ENCODE results near the gene HIVEP2. TPM values are rescaled to one million over a fixed set of nuclear protein-coding genes. Genes with fewer than 3 reads are reported as not detected.

Gene HIVEP2
- total RNA-seq, 4 donors from 2014 or later: 8.6 to 19.3 (median 12.7) TPM

DNA sequence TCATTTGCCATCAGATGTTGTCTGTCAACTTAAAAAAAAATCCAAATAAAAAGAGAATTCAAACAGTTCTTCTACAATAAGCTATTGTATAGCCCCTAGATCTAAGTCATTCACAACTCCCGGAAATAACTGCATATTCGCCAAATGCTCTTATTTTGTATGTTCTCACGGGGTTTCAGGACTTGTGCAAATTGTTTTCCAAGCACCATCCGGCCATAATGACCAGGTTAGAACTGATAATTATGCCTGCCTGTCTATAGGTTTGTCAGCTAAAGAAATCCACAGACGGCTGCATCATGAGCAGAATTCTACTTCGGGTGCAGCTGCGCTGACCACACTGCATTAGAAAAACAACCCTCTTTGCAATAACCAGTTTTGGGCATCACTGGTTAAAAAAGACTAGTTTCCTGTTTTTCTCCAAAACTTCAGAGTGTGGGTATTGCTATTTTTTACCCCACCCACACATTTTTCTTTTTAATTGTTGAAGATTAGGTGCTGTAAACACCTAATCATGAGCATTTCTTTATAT lies 87.7 kb downstream of the HIVEP2 start:
- WGBS, 2 donors: 73 to 75% methylated on average over 7 of the region's 7 CpGs
- intact Hi-C loops (cut with DNase I): no loop called here
- no peaks in the 10 kb centered on the region for H3K9me3 ChIP-seq
- no peak for TF ChIP-seq POLR2A (IDR thresholded peaks at IDR 0.05)
- TF ChIP-seq, protein P1, sequence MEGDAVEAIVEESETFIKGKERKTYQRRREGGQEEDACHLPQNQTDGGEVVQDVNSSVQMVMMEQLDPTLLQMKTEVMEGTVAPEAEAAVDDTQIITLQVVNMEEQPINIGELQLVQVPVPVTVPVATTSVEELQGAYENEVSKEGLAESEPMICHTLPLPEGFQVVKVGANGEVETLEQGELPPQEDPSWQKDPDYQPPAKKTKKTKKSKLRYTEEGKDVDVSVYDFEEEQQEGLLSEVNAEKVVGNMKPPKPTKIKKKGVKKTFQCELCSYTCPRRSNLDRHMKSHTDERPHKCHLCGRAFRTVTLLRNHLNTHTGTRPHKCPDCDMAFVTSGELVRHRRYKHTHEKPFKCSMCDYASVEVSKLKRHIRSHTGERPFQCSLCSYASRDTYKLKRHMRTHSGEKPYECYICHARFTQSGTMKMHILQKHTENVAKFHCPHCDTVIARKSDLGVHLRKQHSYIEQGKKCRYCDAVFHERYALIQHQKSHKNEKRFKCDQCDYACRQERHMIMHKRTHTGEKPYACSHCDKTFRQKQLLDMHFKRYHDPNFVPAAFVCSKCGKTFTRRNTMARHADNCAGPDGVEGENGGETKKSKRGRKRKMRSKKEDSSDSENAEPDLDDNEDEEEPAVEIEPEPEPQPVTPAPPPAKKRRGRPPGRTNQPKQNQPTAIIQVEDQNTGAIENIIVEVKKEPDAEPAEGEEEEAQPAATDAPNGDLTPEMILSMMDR (IDR thresholded peaks at IDR 0.05): no peak
- no peak for DNase-seq
- peaks cover 13 to 44% (median 15%) of the 10 kb centered on the region in 3 donors for H3K4me1 ChIP-seq
- H3K27me3 ChIP-seq: no peaks in the 10 kb centered on the region
- H3K27ac ChIP-seq: peak overlapping the region in 1 of 4 donors; percentile 58
- H3K4me3 ChIP-seq: peak overlapping the region in 1 of 4 donors; percentile 10
- H3K36me3 ChIP-seq: no peaks in the 10 kb centered on the region

DNA sequence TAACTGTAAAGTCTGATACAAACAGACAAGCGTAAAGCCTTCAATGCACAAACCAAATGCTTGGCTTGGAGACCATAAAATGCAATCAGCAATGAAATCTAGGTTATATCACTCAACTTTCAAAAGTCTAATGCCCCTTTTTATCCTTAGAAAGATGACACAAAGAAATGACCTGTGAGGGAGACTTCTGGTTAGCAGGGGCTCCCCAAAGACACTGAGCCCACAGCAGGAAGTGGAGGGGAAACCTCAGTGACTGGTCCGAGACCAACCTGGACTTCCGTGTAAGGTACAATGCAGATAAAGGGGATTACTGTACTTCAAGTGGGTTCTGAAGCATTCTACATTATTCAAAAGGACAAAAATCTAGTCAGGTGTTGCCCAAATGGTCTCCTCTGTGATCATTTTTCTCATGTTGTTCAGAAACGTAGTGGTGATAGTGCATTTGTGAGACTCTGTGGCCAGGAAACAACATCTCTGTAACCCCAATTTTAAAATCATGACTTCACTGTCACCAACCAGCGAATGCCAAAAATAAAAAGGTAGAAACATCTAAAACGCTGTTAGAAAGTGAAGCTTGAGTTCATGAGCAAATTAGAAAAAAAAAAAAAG lies 88.2 kb downstream of the HIVEP2 start:
- no peaks in the 10 kb centered on the region for H3K27me3 ChIP-seq
- H3K9me3 ChIP-seq: no peaks in the 10 kb centered on the region
- peaks cover 14 to 50% (median 15%) of the 10 kb centered on the region in 3 donors for H3K4me1 ChIP-seq
- peak overlapping the region in 3 of 4 donors; percentile 17 to 61 (median 58) for H3K27ac ChIP-seq
- no peaks in the 10 kb centered on the region for H3K36me3 ChIP-seq
- no peak for DNase-seq
- intact Hi-C loops (cut with DNase I): no loop called here
- TF ChIP-seq, protein P1 (IDR thresholded peaks at IDR 0.05): no peak
- no peak for TF ChIP-seq POLR2A (IDR thresholded peaks at IDR 0.05)
- WGBS, 2 donors: 64 to 66% methylated on average over 6 of the region's 6 CpGs
- peak overlapping the region in 1 of 4 donors; percentile 13 for H3K4me3 ChIP-seq

DNA sequence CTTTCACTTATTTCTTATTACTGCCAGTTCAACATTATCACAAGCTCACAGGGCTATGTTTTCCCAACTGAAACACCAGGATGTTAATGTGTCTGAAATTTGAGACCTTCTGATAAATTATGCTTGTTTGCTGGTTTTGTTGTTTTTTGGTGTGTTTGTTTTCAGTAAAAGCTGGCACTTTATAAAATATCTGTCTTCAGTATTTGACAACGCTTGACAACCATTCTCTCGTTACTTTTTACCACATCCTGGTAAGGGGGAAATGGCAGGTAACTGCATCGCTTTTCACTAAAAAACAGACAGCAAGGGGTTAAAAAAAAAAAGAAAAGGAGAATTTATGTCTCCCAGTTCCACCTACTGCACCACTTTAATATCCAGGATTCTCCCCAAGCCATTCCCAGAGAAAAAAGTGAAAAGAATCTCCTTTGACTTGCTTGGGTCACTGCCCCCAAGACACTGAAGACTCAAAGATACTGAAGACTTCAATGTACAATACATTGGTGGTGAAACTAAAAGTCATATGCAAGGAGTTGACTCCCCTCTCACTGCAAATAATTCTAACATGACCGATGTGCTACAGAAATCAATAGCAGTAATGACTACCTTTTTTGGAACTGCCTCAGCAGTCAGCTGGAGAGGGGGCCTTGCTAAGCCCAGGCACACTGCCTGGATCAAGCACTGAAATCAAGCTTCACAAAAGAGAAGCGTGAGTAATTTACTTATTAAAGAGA lies 88.9 kb downstream of the HIVEP2 start:
- peaks cover 15 to 57% (median 21%) of the 10 kb centered on the region in 3 donors for H3K4me1 ChIP-seq
- 63 to 78% methylated on average over 5 of the region's 5 CpGs for WGBS, 2 donors
- intact Hi-C loops (cut with DNase I): no loop called here
- H3K9me3 ChIP-seq: no peaks in the 10 kb centered on the region
- no peaks in the 10 kb centered on the region for H3K27me3 ChIP-seq
- H3K36me3 ChIP-seq: no peaks in the 10 kb centered on the region
- TF ChIP-seq, protein P1 (IDR thresholded peaks at IDR 0.05): no peak
- TF ChIP-seq POLR2A (IDR thresholded peaks at IDR 0.05): no peak
- peak overlapping the region in 3 of 4 donors; percentile 17 to 61 (median 58) for H3K27ac ChIP-seq
- no peak overlapping the region for H3K4me3 ChIP-seq
- no peak for DNase-seq

DNA sequence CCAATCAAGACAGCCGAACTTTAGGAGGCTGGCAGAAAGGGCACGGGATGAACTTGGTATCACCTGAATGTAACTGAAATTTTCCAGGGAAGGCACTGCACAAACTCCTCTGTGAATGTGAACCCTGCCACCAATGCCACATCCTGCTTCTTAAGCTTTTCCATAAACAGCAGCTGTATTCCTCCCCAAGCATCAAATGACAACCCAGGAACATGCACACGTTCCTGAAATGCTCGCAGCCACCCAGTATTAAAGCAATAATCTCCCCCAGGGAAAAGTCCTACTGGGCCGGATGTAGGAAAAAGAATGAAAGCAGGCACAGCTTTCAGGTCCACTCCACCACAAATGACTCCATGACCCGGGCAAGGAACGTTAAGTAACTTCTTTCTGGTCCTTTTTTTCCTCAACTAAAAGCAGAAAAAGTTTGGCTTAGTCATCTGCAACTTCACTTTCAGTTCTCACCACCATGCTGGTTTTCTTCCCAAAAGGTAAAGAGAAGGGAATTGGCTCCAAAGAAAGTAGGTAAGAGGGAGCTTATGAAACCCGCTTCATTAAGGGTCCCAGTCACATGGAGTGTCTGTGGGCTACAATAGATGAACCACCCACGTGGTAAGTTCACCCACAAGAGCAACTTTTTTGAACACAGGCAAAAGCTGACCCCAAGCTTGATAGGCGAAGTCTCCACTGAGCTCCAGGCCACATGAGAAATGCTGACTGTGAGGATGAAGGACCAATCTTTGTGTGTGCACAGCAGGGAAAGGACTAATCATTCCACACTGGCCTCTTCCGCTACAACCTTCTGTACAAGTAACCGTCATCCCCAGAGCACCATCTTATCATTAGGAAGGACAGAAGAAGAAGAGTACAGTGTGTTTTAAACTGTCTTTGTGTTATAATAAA lies 90.1 kb downstream of the HIVEP2 start:
- Histone ChIP-seq H3K27me3 (no peaks in the 10 kb centered on the region), H3K4me3 (no peak overlapping the region), H3K9me3 (no peaks in the 10 kb centered on the region), H3K4me1 (peaks cover 15 to 67% (median 31%) of the 10 kb centered on the region in 3 donors), H3K27ac (no peak overlapping the region), H3K36me3 (no peaks in the 10 kb centered on the region)
- no peak for DNase-seq
- 71 to 74% methylated on average over 12 of the region's 12 CpGs for WGBS, 2 donors
- intact Hi-C loops (cut with DNase I): no loop called here
- TF ChIP-seq, protein P1 (IDR thresholded peaks at IDR 0.05): no peak
- no peak for TF ChIP-seq POLR2A (IDR thresholded peaks at IDR 0.05)

Data from esophagus squamous epithelium (tissue), 5 donors.